Activated B cell treated with CpG ODN at 0.5 μM for 24 hours (primary cell): Measurements from ENCODE around the gene TBC1D13. TPM values are rescaled to one million over a fixed set of nuclear protein-coding genes. Genes with fewer than 3 reads are reported as not detected.
A peak's percentile ranks its signal among the peaks of the same experiment; 100 is the strongest.

Experiments used
- ATAC-seq: fragments of 200-7000 bp; cut with Tn5 transposase; one replicate; pipeline ENCODE4 v1.10.0; 2021; ENCODE audit warnings: low read depth, mild to moderate bottlenecking, moderate library complexity
- CTCF ChIA-PET: fragments of 350-600 bp; sonication (Branson Sonifier 250); formaldehyde crosslinking; loops from one replicate; lab custom pipeline; 2021; ENCODE audit warnings: antibody characterized with exemption; lab: Charles Lee
- POLR2A ChIA-PET: fragments of 350-600 bp; sonication (Branson Sonifier 250); formaldehyde crosslinking; loops from one replicate; lab custom pipeline; 2021; ENCODE audit warnings: antibody characterized with exemption; lab: Charles Lee
- DNase-seq: peaks from one replicate; pipeline ENCODE4 v3.0.0; 2022
- H3K27ac Mint-ChIP-seq: one replicate; pipeline ENCODE4 v1.8.0; 2020; ENCODE audit warnings: mixed read lengths
- H3K27me3 Mint-ChIP-seq: one replicate; pipeline ENCODE4 v1.8.0; 2021; ENCODE audit warnings: mixed read lengths
- H3K36me3 Mint-ChIP-seq: one replicate; pipeline ENCODE4 v1.8.0; 2021; ENCODE audit warnings: low read depth, mixed read lengths
- H3K4me1 Mint-ChIP-seq: one replicate; pipeline ENCODE4 v1.8.0; 2021; ENCODE audit warnings: mixed read lengths
- H3K4me3 Mint-ChIP-seq: one replicate; pipeline ENCODE4 v1.8.0; 2020; ENCODE audit warnings: mild to moderate bottlenecking, mixed read lengths
- H3K9me3 Mint-ChIP-seq: one replicate; pipeline ENCODE4 v1.8.0; 2020; ENCODE audit warnings: mixed read lengths
- CTCF ChIP-seq: fragments of 200-600 bp; IDR thresholded peaks from one replicate; pipeline ENCODE4 v1.8.0; 2022; ENCODE audit warnings: antibody characterized with exemption, mild to moderate bottlenecking
- intact Hi-C: fragments of 100-400 bp; cut with micrococcal nuclease; formaldehyde crosslinking; loops from one replicate; pipeline ENCODE4 v1.15.1; 2024
- total RNA-seq: library from RNA; stranded (reverse); gene quantifications from 2 replicates; pipeline ENCODE4 v1.2.3, GENCODE V29; 2022

The TBC1D13 gene
- total RNA-seq, 1 donor from 2014 or later = 26.4 TPM

GRCh38 chr9:128809831-128810230, 22.8 kb downstream of the TBC1D13 start:
- TF ChIP-seq CTCF = no peak
- intact Hi-C loops = no loop called here
- no peak overlapping the region for H3K4me3 Mint-ChIP-seq
- ATAC-seq = no peak
- CTCF ChIA-PET = no interaction called here
- no peaks in the 10 kb centered on the region for H3K9me3 Mint-ChIP-seq
- H3K27me3 Mint-ChIP-seq = no peaks in the 10 kb centered on the region
- H3K36me3 Mint-ChIP-seq = peaks cover 33% of the 10 kb centered on the region
- POLR2A ChIA-PET = no interaction called here
- no peak for DNase-seq
- H3K4me1 Mint-ChIP-seq = no peaks in the 10 kb centered on the region
- H3K27ac Mint-ChIP-seq = no peak overlapping the region

- ChIA-PET POLR2A (no interaction called here), CTCF (no interaction called here)
- Mint-ChIP-seq H3K27ac (no peak overlapping the region), H3K36me3 (peaks cover 26% of the 10 kb centered on the region), H3K4me3 (no peak overlapping the region), H3K9me3 (no peaks in the 10 kb centered on the region), H3K4me1 (no peaks in the 10 kb centered on the region), H3K27me3 (no peaks in the 10 kb centered on the region)
- DNase-seq = no peak
- intact Hi-C loops = no loop called here
- no peak for ATAC-seq
- TF ChIP-seq CTCF = no peak
Measured at GRCh38 chr9:128810873-128811272, 23.8 kb downstream of the TBC1D13 start.

- ATAC-seq = peak; percentile 95
- H3K9me3 Mint-ChIP-seq = no peaks in the 10 kb centered on the region
Measured at GRCh38 chr9:128818099-128818838, 31.2 kb downstream of the TBC1D13 start, which contains the start of gene ENDOG. Gene ENDOG (plus strand): TSS chr9:128818500. CDS start chr9:128818685, 185 bp downstream.

GRCh38 chr9:128818839-128819715, 32.0 kb downstream of the TBC1D13 start:
- H3K4me3 Mint-ChIP-seq = peak overlapping the region; percentile 75
- H3K4me1 Mint-ChIP-seq = peaks cover 15% of the 10 kb centered on the region
- POLR2A ChIA-PET = interaction anchor here (0.5 to 3.6 kb wide), 14 partner anchors 8 to 773 kb away, joined by 3 to 49 read pairs (median 4); partner anchors contain the start of genes DOLK, DYNC2I2, GOLGA2 and KYAT1
- ATAC-seq = peak; percentile 32
- peak overlapping the region; percentile 50 for H3K27ac Mint-ChIP-seq
- CTCF ChIA-PET = interaction anchor here (0.6 to 2.5 kb wide), 13 partner anchors 8 to 127 kb away, joined by 3 to 12 read pairs (median 5); partner anchors contain the start of genes PKN3 and SPOUT1
- no peaks in the 10 kb centered on the region for H3K27me3 Mint-ChIP-seq
- DNase-seq = peak; percentile 59
- no peak for TF ChIP-seq CTCF
- H3K36me3 Mint-ChIP-seq = peaks cover 28% of the 10 kb centered on the region
- H3K9me3 Mint-ChIP-seq = no peaks in the 10 kb centered on the region
- intact Hi-C loops = loop anchor here (1.0 to 5.0 kb wide), 8 partner anchors 10 to 170 kb away; partner anchors contain the start of genes LRRC8A, PKN3, SPOUT1 and TBC1D13

More at GRCh38 chr9:128818099-128818838, 31.2 kb downstream of the TBC1D13 start, which contains the start of gene ENDOG:
- Mint-ChIP-seq H3K36me3 (peaks cover 23% of the 10 kb centered on the region), H3K4me1 (peaks cover 15% of the 10 kb centered on the region), H3K27ac (peak within 1 kb of the TSS; percentile 87), H3K4me3 (peak within 1 kb of the TSS; percentile 87), H3K27me3 (no peaks in the 10 kb centered on the region)
- CTCF ChIA-PET = interaction anchor here (0.6 to 2.5 kb wide), 13 partner anchors 9 to 127 kb away, joined by 3 to 12 read pairs (median 5); partner anchors contain the start of genes PKN3 and SPOUT1
- intact Hi-C loops = loop anchor here (1.0 to 5.0 kb wide), 8 partner anchors 11 to 169 kb away; partner anchors contain the start of genes LRRC8A, PKN3, SPOUT1 and TBC1D13
- POLR2A ChIA-PET = interaction anchor here (0.6 to 3.6 kb wide), 21 partner anchors 9 to 921 kb away, joined by 3 to 49 read pairs (median 4); partner anchors contain the start of genes CIZ1, DOLK, DYNC2I2 and GOLGA2
- no peak for TF ChIP-seq CTCF
- DNase-seq = peak; percentile 98
